Stimulated activated CD8-positive, alpha-beta memory T cell treated with anti-CD3 and anti-CD28 coated beads, Interleukin-15, amount 100 ng/mL, for 24 hours (primary cell): Measurements from ENCODE around the gene SERPINE2.
"Not testable (repeated sequence)": the region's sequence is repeated elsewhere in the genome, so short reads cannot be mapped to it uniquely, and the experiment has no call there.

Experiments used
- DNase-seq: peaks from one replicate; pipeline ENCODE4 v3.0.0-alpha.2; 2020; ENCODE audit warnings: low read depth

The SERPINE2 gene

GRCh38 chr2:224011837-224012236 lies 27.2 kb downstream of the SERPINE2 start:
- DNase-seq = no peak

GRCh38 chr2:224009605-224010315 lies 29.3 kb downstream of the SERPINE2 start:
- no peak for DNase-seq

DNA sequence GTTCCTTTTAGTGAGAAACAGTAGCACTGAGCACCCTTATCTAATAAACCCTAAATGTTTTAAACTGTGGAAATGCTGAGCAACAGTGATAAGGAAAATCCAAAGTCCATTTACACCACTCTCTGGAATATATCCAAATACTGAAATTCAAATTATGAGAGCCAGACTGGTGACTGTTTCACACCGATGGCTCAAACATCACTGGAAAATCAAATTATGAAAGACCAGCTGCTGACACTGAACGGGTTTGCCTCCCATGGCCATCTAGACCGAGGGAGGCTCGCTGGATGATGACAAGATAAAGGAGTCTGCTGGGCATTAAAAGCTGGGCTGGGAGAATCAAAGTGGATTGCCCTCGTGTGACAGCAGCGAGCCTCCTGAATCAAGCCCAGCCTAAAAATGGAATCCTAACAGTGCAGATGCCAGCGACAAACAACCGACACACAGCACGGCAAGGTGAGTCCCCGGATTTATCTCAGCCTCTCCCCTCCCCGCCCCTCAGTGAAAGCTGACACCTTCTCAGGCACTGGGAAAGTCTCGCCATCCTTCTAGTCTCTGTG lies 30.3 kb downstream of the SERPINE2 start:
- no peak for DNase-seq

DNA sequence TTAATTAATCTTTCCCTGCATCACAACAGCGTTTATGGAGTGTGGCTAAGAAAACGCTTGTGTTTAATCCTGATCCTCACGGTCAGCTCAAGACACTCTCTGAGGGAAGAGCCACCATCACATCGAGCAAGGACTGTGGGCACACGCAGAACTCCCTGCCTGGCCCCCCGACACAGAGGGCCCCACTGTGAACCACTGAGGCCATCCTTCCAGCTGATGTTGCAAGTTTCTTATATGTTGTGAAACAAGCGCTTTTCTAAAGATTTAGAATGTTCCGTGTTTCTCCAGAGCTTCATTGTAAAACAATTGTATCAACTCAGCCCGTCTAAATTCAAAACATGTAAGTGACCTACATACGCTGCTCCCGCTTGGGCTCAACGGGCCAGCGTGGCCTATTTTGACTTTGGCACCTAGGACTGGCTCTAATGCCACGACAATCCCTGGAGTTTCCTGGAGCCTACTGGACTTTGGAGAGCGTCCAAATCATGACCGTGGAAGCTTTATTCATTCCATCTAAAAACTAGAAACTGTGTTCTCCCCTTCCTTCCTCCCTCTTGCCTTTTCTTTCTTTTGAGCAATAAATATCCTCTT lies 34.9 kb downstream of the SERPINE2 start:
- no peak for DNase-seq

DNA sequence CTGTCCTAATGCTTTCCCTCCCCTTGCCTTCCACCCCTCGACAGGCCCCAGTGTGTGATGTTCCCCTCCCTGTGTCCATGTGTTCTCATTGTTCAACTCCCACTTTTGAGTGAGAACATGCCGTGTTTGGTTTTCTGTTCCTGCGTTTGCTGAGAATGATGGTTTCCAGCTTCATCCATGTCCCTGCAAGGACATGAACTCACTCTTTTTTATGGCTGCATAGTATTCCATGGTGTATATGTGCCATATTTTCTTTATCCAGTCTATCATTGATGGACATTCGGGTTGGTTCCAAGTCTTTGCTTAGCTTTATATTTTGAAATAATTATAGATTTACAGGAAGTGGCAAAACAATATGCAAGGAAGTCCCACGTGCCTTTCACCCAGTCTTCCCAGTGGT lies 38.4 kb downstream of the SERPINE2 start:
- DNase-seq = not testable (repeated sequence)

GRCh38 chr2:223999862-224000261 lies 39.2 kb downstream of the SERPINE2 start:
- DNase-seq = no peak

DNA sequence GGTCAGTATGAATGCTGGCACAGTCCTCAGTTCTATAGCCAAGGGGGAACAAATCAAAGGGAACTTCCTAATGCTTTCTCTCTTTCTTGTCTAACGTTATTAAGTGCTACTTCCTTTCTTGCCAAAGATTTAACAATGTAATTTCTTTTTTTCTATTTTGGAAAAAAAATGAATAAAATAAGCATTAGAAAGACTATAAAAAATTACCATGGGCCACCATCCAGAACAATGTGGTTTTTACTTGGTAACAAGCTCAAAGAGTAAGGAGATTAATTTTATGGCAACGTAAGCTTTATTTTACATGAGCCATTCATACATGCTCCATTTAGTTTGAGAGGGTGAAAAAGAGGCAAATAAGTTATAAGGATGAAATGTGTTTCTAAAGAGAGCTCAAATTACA lies 40.1 kb downstream of the SERPINE2 start:
- DNase-seq = no peak

DNA sequence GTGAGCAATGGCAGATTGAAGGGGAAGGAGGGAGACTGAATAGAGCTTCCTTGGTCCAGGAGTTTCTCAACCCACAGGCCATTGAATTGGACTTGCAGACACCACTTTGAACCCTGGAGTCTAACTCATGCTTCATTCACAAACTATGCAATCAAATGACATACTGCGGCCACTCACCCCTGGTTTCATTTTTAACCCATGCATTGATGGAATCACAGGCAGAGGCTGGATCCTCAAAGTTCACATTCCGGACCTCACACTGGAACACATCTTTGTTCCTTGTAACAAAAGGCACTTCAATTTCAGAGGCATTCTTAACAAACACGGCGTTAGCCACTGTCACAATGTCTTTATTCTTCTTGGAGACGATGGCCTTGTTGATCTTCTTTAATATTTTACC lies 41.1 kb downstream of the SERPINE2 start:
- no peak for DNase-seq

GRCh38 chr2:223996391-223996790 lies 42.7 kb downstream of the SERPINE2 start:
- no peak for DNase-seq

DNA sequence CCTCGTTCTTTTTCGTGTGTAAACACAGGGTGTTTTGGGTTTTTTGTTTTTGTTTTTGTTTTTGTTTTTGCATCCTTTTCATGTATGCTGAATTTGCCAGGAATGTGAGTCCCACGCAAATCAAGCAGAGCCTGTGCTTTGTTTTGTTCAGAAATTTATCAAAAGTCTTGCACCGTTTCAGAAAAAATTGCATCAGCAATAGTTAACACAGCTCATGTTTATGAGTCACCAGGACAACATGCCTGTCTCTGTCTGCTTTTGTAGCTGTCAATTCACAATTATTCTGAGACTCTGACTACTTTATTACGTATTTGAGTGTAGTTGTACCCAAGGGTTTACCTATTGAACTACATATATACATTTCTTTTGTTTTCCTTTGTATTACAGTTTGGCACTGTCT lies 43.5 kb downstream of the SERPINE2 start:
- DNase-seq = no peak

- no peak for DNase-seq
Observed at GRCh38 chr2:223994562-223995162, 44.4 kb downstream of the SERPINE2 start.

- DNase-seq = no peak
Observed at GRCh38 chr2:223993634-223994232, 45.4 kb downstream of the SERPINE2 start.

GRCh38 chr2:223991611-223992010 lies 47.5 kb downstream of the SERPINE2 start:
- no peak for DNase-seq

GRCh38 chr2:223989856-223990232 lies 49.2 kb downstream of the SERPINE2 start:
- no peak for DNase-seq

- no peak for DNase-seq
Observed at GRCh38 chr2:223989206-223989855, 49.8 kb downstream of the SERPINE2 start.

GRCh38 chr2:223981241-223981640 lies 57.8 kb downstream of the SERPINE2 start:
- DNase-seq = no peak

- no peak for DNase-seq
Observed at GRCh38 chr2:223980803-223981202, 58.3 kb downstream of the SERPINE2 start.

GRCh38 chr2:223980397-223980735 lies 58.7 kb downstream of the SERPINE2 start:
- no peak for DNase-seq

DNA sequence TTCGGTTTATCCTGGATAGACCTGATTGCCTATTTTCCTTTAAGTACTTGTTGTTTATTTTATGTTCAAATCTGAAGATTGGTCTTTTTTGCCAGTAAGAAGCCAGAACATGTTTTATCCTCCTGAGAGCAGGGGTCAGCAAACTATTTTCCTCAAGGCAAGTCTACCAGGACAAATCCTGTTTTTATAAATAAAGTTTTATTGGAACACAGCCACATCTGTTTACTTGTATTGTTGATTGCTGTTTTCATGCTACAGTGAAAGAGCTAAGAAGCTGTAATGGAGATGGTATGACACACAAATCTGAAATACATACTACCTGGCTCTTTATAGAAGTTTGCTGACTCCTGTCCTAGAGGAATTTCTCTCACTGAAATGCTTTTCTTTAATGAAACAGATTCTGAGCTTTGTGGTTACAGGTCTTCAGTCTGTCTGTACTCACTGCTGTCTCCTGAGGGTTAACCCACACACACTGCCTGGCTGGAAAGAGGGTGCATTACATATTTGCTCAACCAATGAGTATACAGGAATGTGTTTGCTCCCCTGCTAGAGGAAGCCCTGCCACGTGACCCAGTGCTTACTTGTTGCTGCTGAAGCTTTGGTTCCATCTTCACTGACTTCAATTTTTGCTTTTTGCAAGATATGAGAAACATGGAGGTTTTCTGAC lies 59.2 kb downstream of the SERPINE2 start:
- no peak for DNase-seq

DNA sequence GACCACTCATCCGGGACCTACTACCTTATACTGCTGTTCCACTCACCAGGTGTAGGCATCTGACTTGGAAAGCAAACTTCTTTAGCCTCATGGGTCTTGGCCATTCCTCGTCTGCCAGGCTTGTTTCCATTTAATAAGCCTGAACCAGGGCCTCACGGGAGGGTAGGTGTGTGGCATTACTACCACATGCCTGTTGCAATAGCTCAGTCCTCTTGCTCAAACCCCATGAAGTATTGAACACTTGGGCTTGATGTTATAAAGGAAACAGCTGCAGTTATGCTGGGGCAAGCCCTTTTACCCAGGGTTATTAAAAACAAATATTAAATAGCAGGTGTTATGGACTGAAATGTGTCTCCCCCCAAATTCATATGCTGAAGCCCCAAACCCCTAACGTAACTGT lies 60.6 kb downstream of the SERPINE2 start:
- no peak for DNase-seq

- DNase-seq = no peak
Observed at GRCh38 chr2:223976635-223977226, 62.4 kb downstream of the SERPINE2 start.

GRCh38 chr2:223973606-223974005 lies 65.5 kb downstream of the SERPINE2 start:
- no peak for DNase-seq
